ENCODE measurements around the gene ANGEL2.
A peak's percentile ranks its signal among the peaks of the same experiment; 100 is the strongest.
"Not testable (repeated sequence)": the region's sequence is repeated elsewhere in the genome, so short reads cannot be mapped to it uniquely, and the experiment has no call there.

The ANGEL2 gene

DNA sequence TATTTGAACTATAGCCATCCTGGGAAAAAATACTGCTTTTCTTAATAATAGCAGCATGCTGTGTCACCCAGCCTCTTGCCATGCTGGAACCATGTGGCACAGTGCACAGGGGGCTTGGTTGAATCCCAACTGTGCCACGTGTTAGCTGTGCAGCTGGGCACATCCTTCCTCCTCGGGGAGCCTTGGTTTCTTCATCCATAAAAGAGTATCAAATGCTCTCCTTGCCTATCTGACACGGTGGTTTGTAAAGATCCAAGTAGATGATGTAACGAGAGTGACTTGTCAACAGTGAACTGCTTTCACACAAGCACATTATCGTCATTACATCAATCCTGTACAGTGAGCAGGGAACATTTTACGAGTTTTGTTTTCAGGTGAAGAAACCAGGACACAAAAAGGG is 41.0 kb downstream of the ANGEL2 start:
- no peak for DNase-seq

DNA sequence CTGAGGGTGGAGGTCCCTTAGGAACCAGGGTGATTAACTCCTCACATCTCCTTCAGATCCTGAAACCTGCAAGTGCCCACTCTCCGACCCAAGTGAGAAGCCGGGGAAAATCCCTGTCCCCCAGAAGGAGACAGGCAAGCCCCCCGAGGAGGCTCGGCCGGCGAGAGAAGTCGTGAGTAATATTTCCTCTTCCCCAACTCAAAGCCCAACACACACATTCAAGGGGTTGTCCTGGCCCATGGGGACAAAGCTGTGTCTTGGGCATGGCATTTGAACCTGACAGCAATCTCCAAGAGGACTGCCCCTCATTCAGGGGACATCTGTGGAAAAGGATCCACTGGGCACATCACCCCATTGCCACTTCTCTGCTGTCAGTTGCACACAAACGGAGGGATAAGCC is 41.8 kb downstream of the ANGEL2 start:
- no peak for DNase-seq

DNA sequence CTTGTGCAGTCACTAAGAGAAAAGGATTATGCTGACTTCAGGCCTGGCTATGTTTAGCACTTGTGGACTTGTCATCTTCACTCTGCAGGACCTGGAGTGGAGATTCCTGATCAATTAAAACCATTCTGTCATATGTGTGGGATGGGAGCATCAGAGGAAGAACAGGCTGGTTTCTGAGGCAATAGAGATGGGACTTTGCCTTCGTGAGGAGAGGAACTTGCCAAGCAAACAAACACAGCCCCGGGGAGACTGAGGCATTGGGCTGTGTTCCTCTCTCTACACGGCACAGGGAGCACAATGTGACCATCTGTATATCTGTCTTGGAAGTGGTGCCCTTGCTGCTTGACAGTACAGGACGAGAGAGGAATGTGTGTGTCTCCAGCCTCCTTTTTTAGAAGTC is 42.2 kb downstream of the ANGEL2 start:
- DNase-seq, result no peak

DNA sequence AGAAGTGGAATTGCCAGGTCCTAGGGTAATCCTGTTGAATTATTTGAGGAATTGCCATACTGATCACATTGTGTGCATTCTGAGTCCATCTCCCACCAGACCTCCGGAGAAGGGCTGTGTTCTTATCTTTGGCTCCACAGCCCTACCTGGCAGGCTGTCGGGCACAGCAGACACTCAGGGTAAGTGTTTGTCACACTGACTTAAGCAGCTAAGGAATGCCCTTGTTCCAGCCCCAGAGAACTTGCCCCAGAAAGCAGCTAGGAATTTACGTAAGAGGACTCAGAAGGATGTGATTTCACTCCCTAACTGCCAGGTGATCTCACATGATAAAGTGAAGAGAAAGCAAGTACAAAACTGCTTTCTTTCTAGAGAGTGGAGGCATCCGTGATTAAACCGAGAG is 44.4 kb downstream of the ANGEL2 start:
- DNase-seq, result no peak

DNA sequence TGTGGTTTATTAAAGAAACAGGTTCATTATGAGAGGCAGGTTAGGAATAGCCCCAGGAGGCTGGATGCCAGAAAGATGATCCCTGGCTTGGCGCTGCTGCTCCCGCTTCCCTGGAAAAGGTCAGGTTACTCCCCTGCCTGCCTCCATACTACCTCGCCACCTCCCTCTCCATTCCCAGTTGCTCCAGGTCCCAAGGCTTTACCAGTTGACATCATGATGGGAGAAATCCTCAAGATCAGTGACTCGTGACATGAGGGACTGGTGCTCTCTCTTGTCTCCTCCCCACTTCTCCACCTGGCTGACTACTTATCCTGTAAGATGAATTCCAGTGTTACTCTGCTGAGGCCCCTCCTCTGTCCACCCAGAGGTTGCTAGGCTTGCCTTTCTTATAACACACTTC is 45.6 kb downstream of the ANGEL2 start:
- DNase-seq, result no peak

DNA sequence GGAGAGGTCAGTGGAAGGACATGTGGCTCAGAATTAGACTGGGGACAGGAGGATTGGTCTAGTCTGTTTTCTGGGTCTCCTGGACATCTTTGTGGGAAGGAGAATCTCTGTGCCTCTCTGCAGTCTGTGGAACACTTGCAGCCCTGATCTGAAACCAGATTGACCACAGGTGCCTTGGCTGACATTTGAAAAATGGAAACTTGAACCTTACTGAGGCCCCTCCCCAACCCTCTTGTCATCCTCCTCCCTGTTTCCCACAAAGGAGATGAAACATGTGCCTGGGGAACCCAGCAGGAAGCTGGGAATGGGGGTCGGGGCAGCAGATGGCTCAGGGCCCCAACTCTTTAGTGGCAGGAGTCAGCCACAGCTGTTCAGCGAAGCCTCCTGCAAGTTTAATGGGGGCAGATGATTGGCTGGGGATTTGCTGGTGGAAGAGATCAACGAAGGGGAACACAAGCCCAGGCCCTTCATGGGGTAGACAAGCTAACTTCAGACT is 47.3 kb downstream of the ANGEL2 start:
- no peak for DNase-seq

DNA sequence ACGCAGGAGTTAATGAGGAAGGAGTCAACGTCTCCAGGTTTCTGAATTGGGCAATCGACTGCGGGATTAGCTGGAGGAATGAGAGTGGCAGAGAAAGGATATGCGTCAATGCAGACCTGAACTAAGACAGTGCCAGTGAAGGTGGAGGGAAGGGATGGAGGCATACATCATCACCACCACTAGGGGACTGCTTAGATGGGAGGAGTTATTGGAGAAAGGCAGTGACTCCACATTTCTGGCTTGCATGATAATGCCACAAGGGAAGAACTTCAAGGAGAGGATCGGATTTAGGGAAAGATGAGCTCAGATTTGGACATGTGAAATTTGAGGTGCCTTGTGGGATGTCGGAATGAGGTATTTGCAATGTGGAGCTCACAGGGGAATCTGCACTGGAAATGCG is 47.9 kb downstream of the ANGEL2 start:
- DNase-seq, result peak; percentile 7

DNA sequence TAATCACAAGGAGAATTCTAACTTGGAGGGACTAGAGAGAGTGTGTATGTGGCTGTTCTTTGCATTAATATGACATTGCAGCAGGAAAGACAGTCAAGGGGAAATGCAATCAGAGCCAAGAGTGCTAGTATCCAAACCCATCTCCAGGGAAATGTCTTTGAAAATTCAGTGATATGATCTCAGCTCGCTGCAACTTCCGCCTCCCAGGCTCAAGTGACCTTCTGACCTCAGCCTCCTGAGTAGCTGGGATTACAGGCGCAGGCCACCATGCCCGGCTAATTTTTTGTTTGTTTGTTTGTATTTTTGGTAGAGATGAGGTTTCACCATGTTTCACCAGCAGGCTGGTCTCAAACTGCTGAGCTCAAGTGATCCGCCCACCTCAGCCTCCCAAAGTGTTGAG is 49.1 kb downstream of the ANGEL2 start:
- DNase-seq, result no peak

DNA sequence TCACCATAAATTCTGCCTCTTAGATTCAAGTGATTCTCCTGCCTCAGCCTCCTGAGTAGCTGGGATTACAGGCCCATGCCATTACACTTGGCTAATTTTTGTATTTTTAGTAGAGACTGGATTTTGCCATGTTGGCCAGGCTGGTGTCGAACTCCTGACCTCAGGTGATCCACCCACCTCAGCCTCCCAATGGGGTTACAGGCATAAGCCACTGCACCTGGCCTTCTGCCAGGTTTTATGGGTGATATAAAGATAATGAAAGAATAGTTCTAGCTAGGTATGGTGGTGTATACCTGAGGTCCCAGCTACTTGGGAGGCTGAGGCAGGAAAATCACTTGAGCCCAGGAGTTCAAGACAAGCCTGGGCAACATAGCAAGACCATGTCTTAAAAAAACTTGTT is 50.7 kb downstream of the ANGEL2 start:
- DNase-seq, result not testable (repeated sequence)

DNA sequence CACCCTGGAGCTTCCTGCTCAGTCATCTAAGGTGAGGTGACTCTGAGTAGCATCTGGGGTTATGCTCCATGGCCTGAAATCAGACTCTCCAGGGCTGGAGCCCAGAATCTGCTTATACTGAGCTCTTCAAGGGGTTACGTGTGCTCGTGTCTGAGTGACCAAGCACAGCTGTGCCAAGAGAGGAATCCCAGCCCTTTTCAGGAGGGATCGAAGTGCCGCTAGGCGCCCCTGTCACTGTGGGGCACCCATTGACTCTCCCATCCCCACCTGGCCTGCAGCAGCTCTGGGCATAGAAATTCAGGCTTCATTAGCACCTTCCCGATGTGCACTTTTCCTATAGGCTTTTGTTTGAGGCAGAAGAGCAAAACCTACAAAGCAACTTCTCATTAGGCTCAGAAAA is 51.6 kb downstream of the ANGEL2 start:
- no peak for DNase-seq

DNA sequence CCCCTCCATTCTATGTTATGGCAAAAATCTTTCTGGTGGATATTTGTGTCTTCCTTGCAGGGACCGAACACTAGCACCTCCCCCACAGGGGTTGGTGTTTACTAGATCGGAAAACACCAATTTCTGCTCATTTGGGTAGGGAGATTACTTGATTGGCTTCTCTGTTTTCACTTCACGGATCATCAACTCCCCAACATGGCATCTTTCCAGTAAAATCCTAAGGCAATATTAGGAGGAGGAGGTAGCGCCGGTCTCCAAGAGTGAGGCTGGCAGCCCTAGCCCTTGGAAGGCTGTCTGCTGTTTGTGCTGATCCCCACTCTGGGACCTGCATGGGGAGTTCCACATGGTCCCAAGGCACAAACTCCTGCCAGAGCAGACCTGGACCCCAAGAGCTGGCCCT is 53.2 kb downstream of the ANGEL2 start:
- no peak for DNase-seq

DNA sequence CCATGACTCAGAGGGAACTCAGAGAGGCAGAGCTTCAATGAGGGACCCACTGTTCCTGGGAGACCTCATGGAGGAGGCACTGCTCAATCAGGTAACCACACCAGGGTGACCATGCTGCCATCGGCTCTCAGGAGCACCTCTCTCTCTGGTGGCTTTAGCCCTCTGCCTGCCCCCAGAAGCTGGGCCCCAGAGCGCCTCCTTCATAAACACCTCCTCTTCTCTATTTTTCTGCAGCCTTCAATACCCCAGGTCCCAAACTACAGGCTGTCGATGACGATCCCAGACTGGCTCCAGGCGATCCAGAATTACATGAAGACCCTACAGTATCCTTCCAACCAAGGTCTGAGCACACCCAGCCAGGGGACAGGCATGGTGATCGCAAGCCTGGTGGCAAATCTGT is 54.7 kb downstream of the ANGEL2 start:
- no peak for DNase-seq

DNA sequence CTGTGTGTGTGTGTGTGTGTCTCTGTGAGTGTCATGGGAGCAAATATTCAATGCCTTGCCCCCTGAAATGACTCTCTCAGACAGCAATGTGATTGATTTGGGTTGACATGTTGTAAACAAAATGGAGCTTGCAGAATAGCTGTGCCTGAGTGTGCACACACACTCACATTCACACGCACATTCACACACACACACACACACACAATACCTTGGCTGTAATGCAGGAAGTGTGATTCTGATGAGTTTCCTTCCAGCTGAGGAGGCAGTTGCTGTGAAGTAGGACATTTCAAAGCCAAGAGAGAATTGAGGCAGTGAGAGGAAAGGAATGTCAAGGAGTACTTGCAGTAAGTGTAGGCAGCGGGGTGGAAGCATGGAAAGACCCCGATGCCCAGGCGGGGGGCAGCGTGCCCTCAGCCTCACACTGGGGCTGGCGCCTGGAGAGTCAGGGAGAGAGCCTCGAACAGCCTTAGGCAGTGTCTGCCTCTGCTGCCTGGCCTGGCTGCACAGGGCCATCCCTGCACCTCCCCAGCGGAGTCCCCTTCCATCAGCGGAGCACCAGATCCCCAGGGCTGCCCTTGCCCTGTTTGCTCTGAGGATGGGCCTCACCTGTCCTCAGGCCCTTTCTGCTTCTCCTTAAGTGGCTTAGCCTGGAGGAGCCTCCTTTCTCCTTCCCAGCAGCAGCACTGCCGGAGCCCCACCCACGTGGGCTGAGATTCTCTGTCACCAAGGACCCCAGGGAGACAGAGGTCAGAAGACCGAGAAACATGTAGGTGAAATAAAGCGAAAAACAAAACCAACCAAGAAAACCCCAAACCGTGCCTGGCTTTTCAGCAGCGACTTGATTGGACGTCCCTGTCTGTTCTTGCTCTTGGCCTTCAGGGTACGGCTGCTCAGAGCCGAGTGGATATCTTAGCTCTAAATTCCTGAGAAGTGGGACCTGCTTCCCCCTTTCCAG is 56.1 kb downstream of the ANGEL2 start:
- DNase-seq, result no peak

DNA sequence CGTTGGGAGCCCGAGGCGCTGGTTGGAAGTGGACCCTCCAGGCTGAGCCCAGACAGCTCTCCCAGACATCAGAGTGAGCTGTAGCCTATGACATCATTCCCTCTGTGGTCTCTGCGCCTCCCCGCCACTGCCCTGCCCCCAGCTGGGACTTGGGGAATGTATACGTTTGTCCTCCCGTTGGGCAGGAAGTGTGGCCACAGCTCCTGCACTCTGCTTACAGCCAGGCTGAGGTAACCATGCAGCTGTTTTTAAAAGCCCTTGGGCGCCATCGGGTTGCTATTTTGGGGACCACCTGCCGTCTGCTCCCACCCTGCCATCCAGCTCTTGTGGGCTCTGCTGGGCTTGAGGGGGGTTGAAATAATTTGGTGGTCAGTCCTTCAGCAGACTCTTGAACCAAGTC is 57.5 kb downstream of the ANGEL2 start:
- DNase-seq, result no peak

DNA sequence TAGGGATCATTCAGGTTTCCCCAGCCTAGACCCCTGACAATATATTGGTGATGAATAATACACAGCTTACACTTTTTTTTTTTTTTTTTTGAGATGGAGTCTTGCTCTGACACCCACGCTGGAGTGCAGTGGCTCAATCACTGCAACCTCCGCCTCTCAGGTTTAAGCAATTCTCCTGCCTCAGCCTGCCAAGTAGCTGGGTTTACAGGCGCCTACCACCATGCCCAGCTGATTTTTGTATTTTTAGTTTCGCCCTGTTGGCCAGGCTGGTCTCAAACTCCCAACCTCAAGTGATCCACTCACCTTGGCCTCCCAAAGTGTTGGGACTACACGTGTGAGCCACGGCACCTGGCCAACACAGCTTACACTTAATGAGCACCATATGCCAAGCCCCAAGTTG is 58.1 kb downstream of the ANGEL2 start:
- no peak for DNase-seq

DNA sequence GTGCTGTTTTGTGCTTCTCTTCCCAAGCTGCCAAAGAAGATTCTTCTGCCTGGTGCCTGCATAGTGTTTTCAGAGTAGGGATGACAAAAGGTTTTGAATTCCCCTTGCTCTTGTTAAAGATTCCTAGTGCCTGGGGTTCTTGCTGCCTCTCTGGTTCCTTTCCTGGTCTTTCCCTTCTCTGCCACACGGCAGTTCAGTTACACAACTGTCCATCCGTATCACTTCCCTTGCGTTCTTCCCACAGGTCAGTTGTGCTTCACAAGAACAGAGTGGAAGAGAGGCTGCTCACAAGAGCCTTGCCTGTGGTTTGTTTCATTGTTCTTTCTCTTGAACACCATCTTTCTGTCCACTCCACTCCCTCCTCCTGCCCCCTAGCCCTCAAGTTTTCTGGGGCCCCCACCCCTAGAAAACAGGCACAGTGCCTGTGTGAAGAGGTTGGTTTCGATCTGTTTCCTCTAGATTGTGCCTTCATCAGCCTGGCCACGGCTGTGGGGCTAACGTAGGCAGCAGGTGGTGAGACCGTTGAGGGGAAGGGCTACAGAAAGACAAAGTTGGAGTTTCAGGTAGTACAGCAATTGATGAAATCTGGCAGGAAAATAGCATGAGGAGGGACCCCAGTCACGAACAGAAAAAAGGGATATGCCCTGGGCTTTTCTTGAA is 59.6 kb downstream of the ANGEL2 start:
- DNase-seq, result no peak

DNA sequence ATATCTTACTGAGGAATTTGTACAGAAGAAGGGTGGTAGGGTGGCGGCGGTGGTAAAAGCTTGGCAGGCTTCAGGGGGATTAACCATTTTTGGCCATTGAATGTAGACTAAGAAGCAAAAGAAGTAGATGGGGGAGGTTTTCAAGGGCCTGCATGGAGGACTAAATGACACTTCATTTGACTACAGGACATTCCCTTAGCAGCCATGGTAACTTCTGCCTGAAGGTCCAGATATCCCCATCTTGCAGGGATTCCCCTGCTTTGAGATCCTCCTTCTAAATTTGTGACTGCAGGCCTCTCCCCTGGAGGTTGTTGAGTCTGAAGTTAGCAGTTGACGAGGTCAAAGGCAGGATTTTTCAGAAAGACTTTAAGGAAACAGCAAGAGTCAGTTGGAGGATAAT is 60.6 kb downstream of the ANGEL2 start:
- no peak for DNase-seq

DNA sequence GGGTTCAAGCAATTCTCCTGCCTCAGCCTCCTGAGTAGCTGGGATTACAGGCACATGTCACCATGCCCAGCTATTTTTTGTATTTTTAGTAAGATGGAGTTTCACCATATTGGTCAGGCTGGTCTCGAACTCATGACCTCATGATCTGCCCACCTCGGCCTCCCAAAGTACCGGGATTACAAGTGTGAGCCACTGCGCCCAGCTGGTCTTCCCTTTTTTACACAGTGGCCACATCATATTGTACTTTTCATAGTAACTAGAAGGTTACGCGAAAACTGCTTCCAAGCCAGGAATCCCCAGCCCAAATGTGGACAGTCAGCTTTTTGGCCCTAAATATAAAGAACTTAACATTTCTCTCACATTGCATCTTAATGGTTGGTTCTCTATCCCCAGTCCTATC is 61.2 kb downstream of the ANGEL2 start:
- DNase-seq, result no peak

DNA sequence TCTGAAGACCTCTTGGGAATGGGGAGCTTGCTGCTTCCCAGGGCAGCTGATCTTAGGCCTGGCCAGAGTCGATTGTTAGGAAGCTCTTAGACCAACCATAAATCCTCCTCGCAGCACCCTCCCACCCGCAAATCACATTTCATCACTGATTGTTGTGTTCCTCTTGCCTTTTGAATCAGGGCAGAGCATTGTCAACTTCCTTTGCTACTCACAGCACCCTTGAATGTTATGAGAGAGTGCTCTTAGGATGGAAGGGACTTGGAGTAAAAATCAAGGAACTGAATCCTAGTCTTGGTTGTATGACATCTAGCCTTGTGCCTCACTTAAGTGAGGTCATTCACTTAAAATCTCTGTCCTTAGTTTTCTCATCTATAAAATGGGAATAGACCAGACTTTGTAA is 62.3 kb downstream of the ANGEL2 start:
- no peak for DNase-seq

DNA sequence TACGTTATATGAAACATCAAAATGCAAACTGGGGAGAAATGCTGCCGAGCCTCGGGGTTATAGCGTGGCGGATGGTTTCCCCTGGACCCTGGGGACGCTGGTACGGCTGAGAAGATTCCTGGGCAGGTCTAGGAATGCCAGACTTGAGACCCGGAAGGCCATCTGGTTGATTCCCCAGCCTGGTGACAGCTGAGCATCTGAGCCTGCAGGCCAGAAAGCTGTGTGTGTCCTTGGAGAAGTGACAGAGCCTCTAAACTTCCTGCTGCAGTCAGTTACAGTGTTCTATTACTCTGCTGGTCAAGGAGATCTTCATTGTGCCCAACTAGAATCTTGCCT is 63.1 kb downstream of the ANGEL2 start:
- no peak for DNase-seq

DNA sequence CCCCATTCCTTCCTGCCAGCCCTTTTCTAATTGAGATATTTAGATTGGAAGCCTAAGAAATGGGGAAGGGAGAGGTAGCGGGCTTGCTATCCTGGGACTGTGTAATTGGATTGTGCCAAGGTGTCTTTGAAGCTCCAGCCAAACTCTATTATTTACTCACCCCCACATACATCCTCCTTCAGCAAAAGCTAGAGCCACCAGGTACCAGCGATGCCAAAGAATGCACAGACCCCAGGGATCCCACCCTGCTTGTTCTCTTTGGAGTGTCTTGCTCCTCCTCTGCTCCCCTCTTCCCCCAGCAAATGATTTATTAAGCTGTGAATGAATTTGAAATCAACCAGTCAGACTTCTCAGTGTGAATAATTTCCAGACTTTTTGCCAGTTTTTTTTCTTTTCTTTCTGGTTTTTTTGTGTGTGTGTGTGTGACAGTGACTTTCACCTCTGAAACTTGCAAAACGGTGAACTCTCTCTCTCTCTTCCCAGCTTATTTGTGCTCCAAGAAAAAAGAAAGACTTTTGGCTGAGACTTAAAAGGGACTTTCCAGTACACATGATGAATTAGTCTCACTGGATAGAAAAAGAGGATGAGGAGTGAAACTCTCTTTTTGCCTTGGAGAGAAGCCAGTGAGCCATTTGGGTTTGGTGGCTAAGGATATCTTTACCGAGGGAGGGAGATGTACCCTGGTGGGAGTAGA is 63.6 kb downstream of the ANGEL2 start:
- DNase-seq, result no peak

DNA sequence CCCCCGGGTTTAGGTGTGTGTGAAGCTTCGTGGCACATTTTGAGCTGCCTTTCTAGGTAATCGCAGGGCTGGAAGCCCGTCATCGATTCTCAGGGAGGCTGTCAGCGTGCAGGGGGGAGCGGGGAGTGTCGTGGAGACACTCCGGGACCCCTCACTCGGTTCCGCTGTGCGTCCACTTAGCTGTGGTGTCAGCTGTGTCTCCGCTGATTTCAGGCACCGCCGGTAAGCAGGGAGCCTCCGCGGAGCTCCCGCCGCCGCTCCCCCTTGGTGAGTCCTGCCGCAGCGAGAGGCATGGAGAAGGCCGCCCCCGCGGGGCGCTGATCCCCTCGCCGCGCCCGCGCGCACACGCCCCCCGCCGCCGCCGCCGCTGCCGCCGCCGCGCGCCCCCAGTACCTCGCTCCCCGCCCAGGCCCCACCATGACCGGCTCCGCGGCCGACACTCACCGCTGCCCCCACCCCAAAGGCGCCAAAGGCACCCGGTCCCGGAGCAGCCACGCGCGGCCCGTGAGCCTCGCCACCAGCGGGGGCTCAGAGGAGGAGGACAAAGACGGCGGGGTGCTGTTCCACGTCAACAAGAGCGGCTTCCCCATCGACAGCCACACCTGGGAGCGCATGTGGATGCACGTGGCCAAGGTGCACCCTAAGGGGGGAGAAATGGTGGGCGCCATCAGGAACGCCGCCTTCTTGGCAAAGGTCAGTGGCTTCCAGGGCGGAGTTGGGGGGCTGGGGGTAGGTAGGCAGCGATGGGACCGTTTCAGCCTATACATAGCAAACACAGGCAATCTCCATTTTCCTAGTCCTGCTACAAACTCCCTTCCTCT is 64.3 kb downstream of the ANGEL2 start:
- DNase-seq, result peak; percentile 7

Data from NCI-H1436 (cell line).